Lower leg skin (tissue), 4 donors: ENCODE results near the gene ADAMTSL1. TPM values are rescaled to one million over a fixed set of nuclear protein-coding genes. Genes with fewer than 3 reads are reported as not detected.

Experiments used
- DNase-seq, 2 donors: peaks; one replicate each; pipeline ENCODE4 v3.0.0-alpha.2; 2019; ENCODE audit warnings: low spot score in 2 of 2
- H3K4me3 ChIP-seq: fragments of 200-600 bp; sonication (generic); 2 replicates; pipeline ENCODE4 v1.5.1; 2017; ENCODE audit warnings: mild to moderate bottlenecking, low read depth; ENCODE audit not compliant: poor library complexity, severe bottlenecking
- POLR2A ChIP-seq, 2 donors: fragments of 450-650 bp; IDR thresholded peaks; one replicate each; pipeline ENCODE4 v1.6.1; 2016 to 2017; ENCODE audit warnings: antibody characterized with exemption in 2 of 2, mild to moderate bottlenecking in 1 of 2, moderate library complexity in 1 of 2
- WGBS, 2 donors: methylation state at CpG; one replicate each; pipeline ENCODE4 v1.1.5; 2018; 5-methylcytosine and 5-hydroxymethylcytosine counted together
- intact Hi-C: fragments of 100-400 bp; cut with DNase I; formaldehyde crosslinking; loops from one replicate; pipeline ENCODE4 v1.15.0; 2023; ENCODE audit warnings: low total_unique reads
- total RNA-seq, 4 donors: library from RNA; depleted of rRNA; stranded (reverse); fragments of >200 nt; gene quantifications; one replicate each; pipeline ENCODE4 v1.1.0, GENCODE V29; 2016
- TF ChIP-seq, protein P1 (sequence below), 3 donors: fragments of 450-650 bp; IDR thresholded peaks; one replicate each; pipeline ENCODE4 v1.5.1; 2016; ENCODE audit warnings: antibody characterized with exemption in 3 of 3, mild to moderate bottlenecking in 3 of 3, moderate library complexity in 2 of 3

Gene ADAMTSL1
- total RNA-seq, 4 donors from 2014 or later = 1.2 to 3.6 (median 1.9) TPM

- TF ChIP-seq, protein P1, sequence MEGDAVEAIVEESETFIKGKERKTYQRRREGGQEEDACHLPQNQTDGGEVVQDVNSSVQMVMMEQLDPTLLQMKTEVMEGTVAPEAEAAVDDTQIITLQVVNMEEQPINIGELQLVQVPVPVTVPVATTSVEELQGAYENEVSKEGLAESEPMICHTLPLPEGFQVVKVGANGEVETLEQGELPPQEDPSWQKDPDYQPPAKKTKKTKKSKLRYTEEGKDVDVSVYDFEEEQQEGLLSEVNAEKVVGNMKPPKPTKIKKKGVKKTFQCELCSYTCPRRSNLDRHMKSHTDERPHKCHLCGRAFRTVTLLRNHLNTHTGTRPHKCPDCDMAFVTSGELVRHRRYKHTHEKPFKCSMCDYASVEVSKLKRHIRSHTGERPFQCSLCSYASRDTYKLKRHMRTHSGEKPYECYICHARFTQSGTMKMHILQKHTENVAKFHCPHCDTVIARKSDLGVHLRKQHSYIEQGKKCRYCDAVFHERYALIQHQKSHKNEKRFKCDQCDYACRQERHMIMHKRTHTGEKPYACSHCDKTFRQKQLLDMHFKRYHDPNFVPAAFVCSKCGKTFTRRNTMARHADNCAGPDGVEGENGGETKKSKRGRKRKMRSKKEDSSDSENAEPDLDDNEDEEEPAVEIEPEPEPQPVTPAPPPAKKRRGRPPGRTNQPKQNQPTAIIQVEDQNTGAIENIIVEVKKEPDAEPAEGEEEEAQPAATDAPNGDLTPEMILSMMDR (IDR thresholded peaks at IDR 0.05) = no peak
- no peak for TF ChIP-seq POLR2A (IDR thresholded peaks at IDR 0.05)
- intact Hi-C loops = no loop called here
- H3K4me3 ChIP-seq = no peak overlapping the region
- DNase-seq = no peak
Measured at GRCh38 chr9:18675973-18676372, 202.0 kb downstream of the ADAMTSL1 start.

GRCh38 chr9:18676525-18676924, 202.6 kb downstream of the ADAMTSL1 start:
- DNase-seq = no peak
- H3K4me3 ChIP-seq = no peak overlapping the region
- WGBS, 2 donors = 62 to 71% methylated on average over 2 of the region's 2 CpGs
- TF ChIP-seq, protein P1 (IDR thresholded peaks at IDR 0.05) = no peak
- TF ChIP-seq POLR2A (IDR thresholded peaks at IDR 0.05) = no peak
- intact Hi-C loops = no loop called here

DNA sequence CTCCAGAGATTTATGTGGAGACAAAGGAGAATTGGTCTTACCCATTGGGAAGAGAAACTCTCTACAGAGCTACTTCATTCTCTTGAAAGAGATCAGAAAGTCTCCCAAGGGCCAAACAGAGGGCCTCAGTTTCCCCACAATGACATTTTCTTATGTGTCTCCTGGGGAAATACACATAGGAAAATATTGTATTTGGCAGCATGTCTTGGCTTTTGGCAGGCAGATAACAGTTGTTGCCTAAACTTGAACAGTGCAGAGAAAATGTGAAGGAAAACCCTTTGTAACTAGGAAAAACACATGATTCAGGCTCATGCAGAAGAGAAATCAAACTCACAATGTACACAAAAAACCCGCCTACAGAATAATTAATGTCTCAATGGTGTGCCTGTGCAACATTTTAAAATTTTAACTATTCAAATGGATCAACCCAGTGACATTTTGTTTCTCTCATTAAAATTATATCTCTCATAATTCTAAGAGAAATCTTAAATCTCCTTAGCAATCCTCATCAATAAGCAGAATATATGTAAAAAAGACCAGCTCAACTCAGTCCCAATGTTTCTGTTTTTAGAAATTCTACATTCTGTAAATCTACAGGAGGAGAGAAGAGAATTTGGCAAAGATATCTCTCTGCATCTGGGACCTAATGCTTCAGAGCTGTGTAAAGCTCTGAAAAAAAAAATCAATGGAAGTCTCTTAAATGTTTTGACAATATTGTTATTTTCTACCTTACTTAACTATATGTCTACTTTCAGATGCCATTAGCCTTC, 205.1 kb downstream of the ADAMTSL1 start:
- intact Hi-C loops = no loop called here
- no peak overlapping the region for H3K4me3 ChIP-seq
- no peak for TF ChIP-seq POLR2A (IDR thresholded peaks at IDR 0.05)
- TF ChIP-seq, protein P1 (IDR thresholded peaks at IDR 0.05) = no peak
- DNase-seq = no peak
- WGBS, 2 donors = 24 to 35% methylated on average over 1 of the region's 1 CpG

DNA sequence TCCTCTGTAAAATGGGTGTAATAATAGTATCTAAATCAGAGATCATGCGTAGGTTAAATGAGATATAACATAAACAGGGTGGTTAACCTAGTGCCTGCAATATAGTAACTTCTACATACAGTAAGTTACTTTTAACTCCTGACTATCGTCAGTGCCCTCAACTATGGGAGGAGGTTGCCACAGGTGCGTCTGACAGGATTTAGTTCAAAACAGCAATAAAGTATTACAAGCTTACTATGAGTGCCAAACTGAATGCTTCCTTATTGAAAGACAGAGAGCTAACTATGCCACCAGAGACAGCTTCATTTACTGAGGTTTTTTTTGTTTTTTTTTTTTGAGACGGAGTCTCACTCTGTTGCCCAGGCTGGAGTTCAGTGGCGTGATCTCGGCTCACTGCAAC, 209.0 kb downstream of the ADAMTSL1 start:
- 58 to 94% methylated on average over 6 of the region's 6 CpGs for WGBS, 2 donors

DNA sequence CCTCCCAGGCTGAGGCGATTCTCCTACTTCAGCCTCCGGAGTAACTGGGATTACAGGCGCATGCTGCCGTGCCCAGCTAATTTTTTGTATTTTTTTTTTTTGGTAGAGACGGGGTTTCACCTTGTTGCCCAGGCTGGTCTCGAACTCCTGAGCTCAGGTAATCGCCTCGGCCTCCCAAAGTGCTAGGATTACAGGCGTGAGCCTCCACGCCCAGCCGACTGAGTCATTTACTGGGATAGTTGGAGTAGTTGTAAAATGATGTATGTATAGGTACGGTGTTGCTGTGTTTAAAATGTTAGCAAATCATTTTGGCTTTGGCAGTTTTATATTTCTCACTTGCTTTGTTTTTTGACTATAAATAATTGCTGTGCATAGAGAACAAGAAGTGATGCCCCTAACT, 209.4 kb downstream of the ADAMTSL1 start:
- intact Hi-C loops = no loop called here
- H3K4me3 ChIP-seq = no peak overlapping the region
- WGBS, 2 donors = 88 to 90% methylated on average over 12 of the region's 12 CpGs
- DNase-seq = no peak
- no peak for TF ChIP-seq POLR2A (IDR thresholded peaks at IDR 0.05)
- TF ChIP-seq, protein P1 (IDR thresholded peaks at IDR 0.05) = no peak

More for the DNA sequence above, 209.0 kb downstream of the ADAMTSL1 start:
- DNase-seq = no peak
- TF ChIP-seq, protein P1 (IDR thresholded peaks at IDR 0.05) = no peak
- no peak for TF ChIP-seq POLR2A (IDR thresholded peaks at IDR 0.05)
- intact Hi-C loops = no loop called here
- no peak overlapping the region for H3K4me3 ChIP-seq

DNA sequence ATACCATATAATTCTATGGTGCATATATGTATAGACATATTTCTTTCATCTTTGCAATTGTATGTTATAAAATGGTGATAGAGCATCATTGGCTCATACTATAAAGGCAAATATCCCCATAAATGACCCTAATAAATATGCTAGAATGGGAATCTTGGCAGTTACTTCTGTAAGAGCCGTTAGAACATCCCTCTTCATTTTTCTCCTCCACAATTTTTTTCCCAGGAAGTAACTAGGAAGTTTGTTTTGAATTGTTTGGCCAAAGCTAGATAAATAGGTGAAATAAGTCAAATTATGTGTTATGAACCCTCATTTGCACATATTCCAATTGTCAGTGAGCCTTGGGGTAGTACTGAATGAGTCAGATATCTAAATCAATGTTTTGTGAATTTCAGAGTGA, 209.9 kb downstream of the ADAMTSL1 start:
- DNase-seq = no peak

More for the DNA sequence above, 209.9 kb downstream of the ADAMTSL1 start:
- no peak overlapping the region for H3K4me3 ChIP-seq
- no peak for TF ChIP-seq POLR2A (IDR thresholded peaks at IDR 0.05)
- TF ChIP-seq, protein P1 (IDR thresholded peaks at IDR 0.05) = no peak
- 50 to 59% methylated on average over 1 of the region's 1 CpG for WGBS, 2 donors
- intact Hi-C loops = no loop called here
